ENCODE results near the gene MLC1.

DNA sequence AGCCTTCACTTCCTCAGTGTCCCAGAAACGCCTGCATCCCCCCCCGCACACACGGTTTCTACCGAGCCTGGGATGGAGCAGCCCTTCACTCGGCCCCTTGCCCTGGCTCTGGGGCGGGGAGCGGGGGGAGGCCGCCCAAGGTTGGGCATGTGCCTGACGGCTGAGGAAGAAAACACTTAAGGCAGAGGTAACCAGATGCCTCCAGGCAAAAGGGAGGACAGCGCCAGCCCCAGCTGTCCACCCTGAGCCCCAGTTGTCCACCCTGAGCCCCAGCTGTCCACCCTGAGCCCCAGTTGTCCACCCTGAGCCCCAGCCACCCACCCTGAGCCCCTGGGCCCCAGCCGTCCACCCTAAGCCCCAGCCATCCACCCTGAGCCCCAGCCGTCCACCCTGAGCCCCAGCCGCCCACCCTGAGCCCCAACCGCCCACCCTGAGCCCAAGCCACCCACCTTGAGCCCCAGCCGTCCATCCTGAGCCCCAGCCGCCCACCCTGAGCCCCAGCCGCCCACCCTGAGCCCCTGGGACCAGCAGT is 23.3 kb downstream of the MLC1 start:
- TF ChIP-seq, protein P1, sequence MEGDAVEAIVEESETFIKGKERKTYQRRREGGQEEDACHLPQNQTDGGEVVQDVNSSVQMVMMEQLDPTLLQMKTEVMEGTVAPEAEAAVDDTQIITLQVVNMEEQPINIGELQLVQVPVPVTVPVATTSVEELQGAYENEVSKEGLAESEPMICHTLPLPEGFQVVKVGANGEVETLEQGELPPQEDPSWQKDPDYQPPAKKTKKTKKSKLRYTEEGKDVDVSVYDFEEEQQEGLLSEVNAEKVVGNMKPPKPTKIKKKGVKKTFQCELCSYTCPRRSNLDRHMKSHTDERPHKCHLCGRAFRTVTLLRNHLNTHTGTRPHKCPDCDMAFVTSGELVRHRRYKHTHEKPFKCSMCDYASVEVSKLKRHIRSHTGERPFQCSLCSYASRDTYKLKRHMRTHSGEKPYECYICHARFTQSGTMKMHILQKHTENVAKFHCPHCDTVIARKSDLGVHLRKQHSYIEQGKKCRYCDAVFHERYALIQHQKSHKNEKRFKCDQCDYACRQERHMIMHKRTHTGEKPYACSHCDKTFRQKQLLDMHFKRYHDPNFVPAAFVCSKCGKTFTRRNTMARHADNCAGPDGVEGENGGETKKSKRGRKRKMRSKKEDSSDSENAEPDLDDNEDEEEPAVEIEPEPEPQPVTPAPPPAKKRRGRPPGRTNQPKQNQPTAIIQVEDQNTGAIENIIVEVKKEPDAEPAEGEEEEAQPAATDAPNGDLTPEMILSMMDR (IDR thresholded peaks at IDR 0.05; ENCODE audit: insufficient read depth, low read depth, low read length): no peak
- no peak for TF ChIP-seq EZH2 (IDR thresholded peaks at IDR 0.05; ENCODE audit: insufficient read depth, low read length)
